ENCODE results near the gene MIOX. TPM values are rescaled to one million over a fixed set of nuclear protein-coding genes. Genes with fewer than 3 reads are reported as not detected.
A peak's percentile ranks its signal among the peaks of the same experiment; 100 is the strongest.

Gene MIOX
- total and polyA plus RNA-seq, 2 of the 13 experiments (the other 11 are each of a cell fraction or from before 2014, with no cell fraction given): 1.5 to 2.9 TPM

DNA sequence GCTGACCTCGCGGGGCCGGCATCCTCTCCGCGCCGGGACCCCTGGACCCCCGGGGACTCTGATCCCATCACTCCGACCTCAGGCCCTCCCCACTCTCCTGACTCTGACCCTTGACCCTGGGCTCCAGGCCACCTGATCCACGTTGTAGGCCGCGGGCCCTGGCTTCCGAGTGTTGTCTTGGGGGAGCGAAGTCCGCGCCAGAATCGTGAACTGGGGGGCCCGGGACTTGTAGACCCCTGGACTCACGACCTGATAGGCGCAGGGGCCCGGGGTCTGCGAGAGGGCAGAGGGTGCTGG, 43.9 kb downstream of the MIOX start (continued):
- TF ChIP-seq, protein P1, sequence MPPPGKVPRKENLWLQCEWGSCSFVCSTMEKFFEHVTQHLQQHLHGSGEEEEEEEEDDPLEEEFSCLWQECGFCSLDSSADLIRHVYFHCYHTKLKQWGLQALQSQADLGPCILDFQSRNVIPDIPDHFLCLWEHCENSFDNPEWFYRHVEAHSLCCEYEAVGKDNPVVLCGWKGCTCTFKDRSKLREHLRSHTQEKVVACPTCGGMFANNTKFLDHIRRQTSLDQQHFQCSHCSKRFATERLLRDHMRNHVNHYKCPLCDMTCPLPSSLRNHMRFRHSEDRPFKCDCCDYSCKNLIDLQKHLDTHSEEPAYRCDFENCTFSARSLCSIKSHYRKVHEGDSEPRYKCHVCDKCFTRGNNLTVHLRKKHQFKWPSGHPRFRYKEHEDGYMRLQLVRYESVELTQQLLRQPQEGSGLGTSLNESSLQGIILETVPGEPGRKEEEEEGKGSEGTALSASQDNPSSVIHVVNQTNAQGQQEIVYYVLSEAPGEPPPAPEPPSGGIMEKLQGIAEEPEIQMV (CRISPR knock-in tag; IDR thresholded peaks at IDR 0.05; ENCODE audit: low read depth): 0 out of 2 replicates have a peak, but pooled peaks have one; percentile 5
- TF ChIP-seq ZNF282 (IDR thresholded peaks at IDR 0.05; ENCODE audit: partially characterized antibody): no peak
- TF ChIP-seq, protein P2, sequence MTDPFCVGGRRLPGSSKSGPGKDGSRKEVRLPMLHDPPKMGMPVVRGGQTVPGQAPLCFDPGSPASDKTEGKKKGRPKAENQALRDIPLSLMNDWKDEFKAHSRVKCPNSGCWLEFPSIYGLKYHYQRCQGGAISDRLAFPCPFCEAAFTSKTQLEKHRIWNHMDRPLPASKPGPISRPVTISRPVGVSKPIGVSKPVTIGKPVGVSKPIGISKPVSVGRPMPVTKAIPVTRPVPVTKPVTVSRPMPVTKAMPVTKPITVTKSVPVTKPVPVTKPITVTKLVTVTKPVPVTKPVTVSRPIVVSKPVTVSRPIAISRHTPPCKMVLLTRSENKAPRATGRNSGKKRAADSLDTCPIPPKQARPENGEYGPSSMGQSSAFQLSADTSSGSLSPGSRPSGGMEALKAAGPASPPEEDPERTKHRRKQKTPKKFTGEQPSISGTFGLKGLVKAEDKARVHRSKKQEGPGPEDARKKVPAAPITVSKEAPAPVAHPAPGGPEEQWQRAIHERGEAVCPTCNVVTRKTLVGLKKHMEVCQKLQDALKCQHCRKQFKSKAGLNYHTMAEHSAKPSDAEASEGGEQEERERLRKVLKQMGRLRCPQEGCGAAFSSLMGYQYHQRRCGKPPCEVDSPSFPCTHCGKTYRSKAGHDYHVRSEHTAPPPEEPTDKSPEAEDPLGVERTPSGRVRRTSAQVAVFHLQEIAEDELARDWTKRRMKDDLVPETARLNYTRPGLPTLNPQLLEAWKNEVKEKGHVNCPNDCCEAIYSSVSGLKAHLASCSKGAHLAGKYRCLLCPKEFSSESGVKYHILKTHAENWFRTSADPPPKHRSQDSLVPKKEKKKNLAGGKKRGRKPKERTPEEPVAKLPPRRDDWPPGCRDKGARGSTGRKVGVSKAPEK (CRISPR knock-in tag; IDR thresholded peaks at IDR 0.05; ENCODE audit: borderline replicate concordance): no peak
- TF ChIP-seq ZNF607 (CRISPR knock-in tag; IDR thresholded peaks at IDR 0.05; ENCODE audit: borderline replicate concordance): no peak
- TF ChIP-seq ZKSCAN1 (IDR thresholded peaks at IDR 0.05; ENCODE audit: low read length): no peak
- no peak for TF ChIP-seq RARG (CRISPR knock-in tag; IDR thresholded peaks at IDR 0.05; ENCODE audit: low read depth)
- TF ChIP-seq, protein P3, sequence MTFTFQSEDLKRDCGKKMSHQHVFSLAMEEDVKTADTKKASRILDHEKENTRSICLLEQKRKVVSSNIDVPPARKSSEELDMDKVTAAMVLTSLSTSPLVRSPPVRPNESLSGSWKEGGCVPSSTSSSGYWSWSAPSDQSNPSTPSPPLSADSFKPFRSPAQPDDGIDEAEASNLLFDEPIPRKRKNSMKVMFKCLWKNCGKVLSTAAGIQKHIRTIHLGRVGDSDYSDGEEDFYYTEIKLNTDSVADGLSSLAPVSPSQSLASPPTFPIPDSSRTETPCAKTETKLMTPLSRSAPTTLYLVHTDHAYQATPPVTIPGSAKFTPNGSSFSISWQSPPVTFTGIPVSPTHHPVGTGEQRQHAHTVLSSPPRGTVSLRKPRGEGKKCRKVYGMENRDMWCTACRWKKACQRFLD (CRISPR knock-in tag; IDR thresholded peaks at IDR 0.05; ENCODE audit: borderline replicate concordance): peak; percentile 21; the same call in 1 of the 2 replicates
- no peak for TF ChIP-seq NKX3-1 (CRISPR knock-in tag; IDR thresholded peaks at IDR 0.05)
- TF ChIP-seq, protein P4, sequence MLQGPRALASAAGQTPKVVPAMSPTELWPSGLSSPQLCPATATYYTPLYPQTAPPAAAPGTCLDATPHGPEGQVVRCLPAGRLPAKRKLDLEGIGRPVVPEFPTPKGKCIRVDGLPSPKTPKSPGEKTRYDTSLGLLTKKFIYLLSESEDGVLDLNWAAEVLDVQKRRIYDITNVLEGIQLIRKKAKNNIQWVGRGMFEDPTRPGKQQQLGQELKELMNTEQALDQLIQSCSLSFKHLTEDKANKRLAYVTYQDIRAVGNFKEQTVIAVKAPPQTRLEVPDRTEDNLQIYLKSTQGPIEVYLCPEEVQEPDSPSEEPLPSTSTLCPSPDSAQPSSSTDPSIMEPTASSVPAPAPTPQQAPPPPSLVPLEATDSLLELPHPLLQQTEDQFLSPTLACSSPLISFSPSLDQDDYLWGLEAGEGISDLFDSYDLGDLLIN (CRISPR knock-in tag; IDR thresholded peaks at IDR 0.05; ENCODE audit: borderline replicate concordance): no peak
- no peak for TF ChIP-seq ZNF558 (CRISPR knock-in tag; IDR thresholded peaks at IDR 0.05; ENCODE audit: borderline replicate concordance)
- no peak for TF ChIP-seq GATA4 (IDR thresholded peaks at IDR 0.05; ENCODE audit: borderline replicate concordance, low read depth)
- TF ChIP-seq KAT8 (CRISPR knock-in tag; IDR thresholded peaks at IDR 0.05): no peak
- no peak for TF ChIP-seq ZNF614 (CRISPR knock-in tag; IDR thresholded peaks at IDR 0.05; ENCODE audit: borderline replicate concordance)
- TF ChIP-seq, protein P5, sequence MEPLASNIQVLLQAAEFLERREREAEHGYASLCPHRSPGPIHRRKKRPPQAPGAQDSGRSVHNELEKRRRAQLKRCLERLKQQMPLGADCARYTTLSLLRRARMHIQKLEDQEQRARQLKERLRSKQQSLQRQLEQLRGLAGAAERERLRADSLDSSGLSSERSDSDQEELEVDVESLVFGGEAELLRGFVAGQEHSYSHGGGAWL (CRISPR knock-in tag; IDR thresholded peaks at IDR 0.05): no peak
- no peak for TF ChIP-seq FOXA3 (CRISPR knock-in tag; IDR thresholded peaks at IDR 0.05)
- TF ChIP-seq ZNF768 (CRISPR knock-in tag; IDR thresholded peaks at IDR 0.05): no peak
- no peak for TF ChIP-seq NBN (conservative IDR thresholded peaks at IDR 0.05)
- TF ChIP-seq, protein P6, sequence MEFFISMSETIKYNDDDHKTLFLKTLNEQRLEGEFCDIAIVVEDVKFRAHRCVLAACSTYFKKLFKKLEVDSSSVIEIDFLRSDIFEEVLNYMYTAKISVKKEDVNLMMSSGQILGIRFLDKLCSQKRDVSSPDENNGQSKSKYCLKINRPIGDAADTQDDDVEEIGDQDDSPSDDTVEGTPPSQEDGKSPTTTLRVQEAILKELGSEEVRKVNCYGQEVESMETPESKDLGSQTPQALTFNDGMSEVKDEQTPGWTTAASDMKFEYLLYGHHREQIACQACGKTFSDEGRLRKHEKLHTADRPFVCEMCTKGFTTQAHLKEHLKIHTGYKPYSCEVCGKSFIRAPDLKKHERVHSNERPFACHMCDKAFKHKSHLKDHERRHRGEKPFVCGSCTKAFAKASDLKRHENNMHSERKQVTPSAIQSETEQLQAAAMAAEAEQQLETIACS (CRISPR knock-in tag; IDR thresholded peaks at IDR 0.05): no peak; the same call in 1 of the 2 replicates
- no peak for TF ChIP-seq ISX (CRISPR knock-in tag; conservative IDR thresholded peaks at IDR 0.05)
- no peak for TF ChIP-seq KDM5A (IDR thresholded peaks at IDR 0.05; ENCODE audit: borderline replicate concordance, low read length)
- TF ChIP-seq KDM5B (CRISPR knock-in tag; IDR thresholded peaks at IDR 0.05; ENCODE audit: borderline replicate concordance): peak; percentile 61; the same call in 1 of the 2 replicates
- no peak for TF ChIP-seq HNRNPH1 (optimal IDR thresholded peaks at IDR 0.05; ENCODE audit: low read depth, low read length)
- 0 out of 2 replicates have a peak, but pooled peaks have one; percentile 14 for TF ChIP-seq RXRA (CRISPR knock-in tag; IDR thresholded peaks at IDR 0.05)
- peak; percentile 72; the same call in 1 of the 2 replicates for TF ChIP-seq ZNF350 (CRISPR knock-in tag; IDR thresholded peaks at IDR 0.05; ENCODE audit: borderline replicate concordance, low read depth)
